Skeletal muscle satellite cell (primary cell): Measurements from ENCODE around the gene ALDH1A2.
"Not testable (repeated sequence)": the region's sequence is repeated elsewhere in the genome, so short reads cannot be mapped to it uniquely, and the experiment has no call there.

Experiments
- H3K27me3 ChIP-seq: 2 replicates; pipeline ENCODE4 v1.7.0; 2013; ENCODE audit warnings: low read length; ENCODE audit not compliant: control insufficient read depth, insufficient read depth
- H3K36me3 ChIP-seq: 2 replicates; pipeline ENCODE4 v1.7.0; 2013; ENCODE audit warnings: mild to moderate bottlenecking, control low read depth, low read length; ENCODE audit not compliant: insufficient read depth
- H3K4me1 ChIP-seq: 2 replicates; pipeline ENCODE4 v1.7.0; 2013; ENCODE audit warnings: low read length; ENCODE audit not compliant: control insufficient read depth, insufficient read depth
- H3K4me2 ChIP-seq: 2 replicates; pipeline ENCODE4 v1.7.0; 2013; ENCODE audit warnings: mild to moderate bottlenecking, low read length
- H3K4me3 ChIP-seq: 2 replicates; pipeline ENCODE4 v1.7.0; 2013; ENCODE audit warnings: low read length
- H3K9ac ChIP-seq: 2 replicates; pipeline ENCODE4 v1.7.0; 2013; ENCODE audit warnings: mild to moderate bottlenecking, low read depth, low read length, moderate library complexity
- H3K9me3 ChIP-seq: replicated peaks from 2 replicates; pipeline ENCODE4 v1.7.0; 2013; ENCODE audit warnings: mild to moderate bottlenecking, control low read depth, low read length

The ALDH1A2 gene

GRCh38 chr15:58052334-58052733, 13.2 kb downstream of the ALDH1A2 start:
- H3K4me3 ChIP-seq: no peak overlapping the region
- no peaks in the 10 kb centered on the region for H3K9me3 ChIP-seq
- no peak overlapping the region for H3K4me2 ChIP-seq
- no peaks in the 10 kb centered on the region for H3K4me1 ChIP-seq
- peaks cover 9% of the 10 kb centered on the region for H3K27me3 ChIP-seq
- no peak overlapping the region for H3K9ac ChIP-seq
- no peaks in the 10 kb centered on the region for H3K36me3 ChIP-seq

DNA sequence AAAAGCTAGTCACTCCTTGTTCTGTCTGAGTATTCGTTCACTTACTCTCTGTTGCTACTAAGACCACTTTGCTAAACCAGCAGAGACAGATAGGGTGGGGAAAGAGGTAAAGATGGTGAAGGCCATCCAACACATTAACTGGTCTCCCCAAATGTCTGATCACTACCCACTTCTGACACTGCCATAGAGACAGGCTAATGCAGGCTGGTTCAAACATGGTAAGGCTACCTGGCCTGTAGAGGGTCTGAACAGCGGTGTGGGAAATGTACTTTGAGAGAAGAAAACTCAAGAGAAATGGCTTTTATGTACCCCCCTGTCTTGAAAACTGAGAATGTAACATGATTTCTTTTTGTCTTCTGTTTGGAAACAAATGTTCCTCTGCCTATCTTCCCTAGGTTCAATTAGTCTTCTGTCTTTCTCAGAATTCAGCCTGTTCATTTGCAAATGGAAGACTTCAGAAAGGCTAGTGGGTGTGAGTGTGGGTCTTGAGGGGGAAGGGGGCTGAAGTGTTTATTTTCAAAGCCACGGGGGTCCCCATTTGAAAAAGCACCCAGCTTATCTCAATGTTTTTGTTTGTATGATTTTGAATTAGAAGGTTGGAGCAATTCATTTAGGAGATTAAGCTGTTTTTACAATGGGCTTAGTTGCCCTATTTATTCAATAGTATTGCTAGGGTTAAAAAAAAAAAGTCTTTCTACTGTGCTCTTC, 15.8 kb downstream of the ALDH1A2 start:
- Histone ChIP-seq H3K9me3 (no peaks in the 10 kb centered on the region), H3K4me2 (no peak overlapping the region), H3K27me3 (peaks cover 10% of the 10 kb centered on the region), H3K4me3 (no peak overlapping the region), H3K4me1 (no peaks in the 10 kb centered on the region), H3K9ac (no peak overlapping the region), H3K36me3 (no peaks in the 10 kb centered on the region)

- peaks cover 10% of the 10 kb centered on the region for H3K27me3 ChIP-seq
- no peaks in the 10 kb centered on the region for H3K4me1 ChIP-seq
- H3K36me3 ChIP-seq: no peaks in the 10 kb centered on the region
- H3K4me2 ChIP-seq: no peak overlapping the region
- no peak overlapping the region for H3K4me3 ChIP-seq
- H3K9me3 ChIP-seq: no peaks in the 10 kb centered on the region
- no peak overlapping the region for H3K9ac ChIP-seq
Observed at GRCh38 chr15:58048261-58048660, 17.2 kb downstream of the ALDH1A2 start.

DNA sequence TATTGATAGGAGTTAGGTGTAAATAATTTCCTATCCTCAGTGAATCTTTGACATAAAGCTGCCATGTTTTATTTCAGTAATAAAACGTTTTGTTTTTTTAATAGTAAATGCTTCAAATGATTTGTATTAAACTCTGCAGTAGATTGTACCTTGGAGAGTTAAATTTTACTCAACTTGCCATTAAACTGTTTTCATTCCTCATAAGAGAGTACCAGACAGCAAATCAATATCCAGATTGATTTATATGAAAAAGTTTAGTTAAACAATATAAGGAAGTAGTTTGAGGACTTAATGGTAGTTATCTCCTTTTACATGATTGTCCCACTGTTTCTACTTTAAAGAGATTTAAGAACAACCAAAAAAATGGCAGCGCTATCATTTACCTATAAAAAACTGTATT, 18.4 kb downstream of the ALDH1A2 start:
- no peaks in the 10 kb centered on the region for H3K9me3 ChIP-seq
- peaks cover 10% of the 10 kb centered on the region for H3K27me3 ChIP-seq

GRCh38 chr15:58046467-58046866, 19.0 kb downstream of the ALDH1A2 start:
- H3K27me3 ChIP-seq: peaks cover 10% of the 10 kb centered on the region
- H3K4me2 ChIP-seq: no peak overlapping the region
- no peaks in the 10 kb centered on the region for H3K36me3 ChIP-seq
- no peaks in the 10 kb centered on the region for H3K9me3 ChIP-seq
- H3K4me3 ChIP-seq: no peak overlapping the region
- H3K4me1 ChIP-seq: peaks cover 9% of the 10 kb centered on the region
- H3K9ac ChIP-seq: no peak overlapping the region

More for the DNA sequence above, 18.4 kb downstream of the ALDH1A2 start:
- H3K4me3 ChIP-seq: no peak overlapping the region
- H3K4me2 ChIP-seq: no peak overlapping the region
- no peak overlapping the region for H3K9ac ChIP-seq
- H3K4me1 ChIP-seq: peaks cover 2% of the 10 kb centered on the region
- H3K36me3 ChIP-seq: no peaks in the 10 kb centered on the region

GRCh38 chr15:58045376-58045775, 20.1 kb downstream of the ALDH1A2 start:
- not testable (repeated sequence) for H3K4me2 ChIP-seq, H3K4me3 ChIP-seq, H3K9ac ChIP-seq, H3K36me3 ChIP-seq, H3K27me3 ChIP-seq, H3K9me3 ChIP-seq, H3K4me1 ChIP-seq

DNA sequence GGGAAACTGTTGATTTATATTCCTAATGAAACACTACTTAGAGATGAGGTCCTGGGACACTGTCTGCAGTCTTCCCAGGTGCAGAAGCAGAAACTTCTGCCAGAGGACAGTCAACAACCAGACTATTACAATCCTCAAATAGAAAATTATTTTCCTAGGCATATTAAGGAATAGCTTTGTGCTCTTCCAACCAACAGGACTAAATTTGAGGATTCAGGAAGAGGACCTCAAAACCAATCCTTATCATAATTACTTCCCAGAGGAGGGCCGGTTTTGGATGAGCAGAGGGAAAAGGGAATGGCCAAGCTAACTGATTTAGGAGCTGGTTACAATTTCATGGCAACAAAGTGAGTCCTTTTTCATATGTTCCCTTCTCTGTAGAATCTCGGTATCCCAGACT, 21.0 kb downstream of the ALDH1A2 start:
- no peak overlapping the region for H3K4me2 ChIP-seq
- no peak overlapping the region for H3K9ac ChIP-seq
- peaks cover 8% of the 10 kb centered on the region for H3K27me3 ChIP-seq
- peaks cover 9% of the 10 kb centered on the region for H3K4me1 ChIP-seq
- no peaks in the 10 kb centered on the region for H3K36me3 ChIP-seq
- no peak overlapping the region for H3K4me3 ChIP-seq
- no peaks in the 10 kb centered on the region for H3K9me3 ChIP-seq

GRCh38 chr15:58043192-58043903, 22.2 kb downstream of the ALDH1A2 start:
- no peaks in the 10 kb centered on the region for H3K36me3 ChIP-seq

DNA sequence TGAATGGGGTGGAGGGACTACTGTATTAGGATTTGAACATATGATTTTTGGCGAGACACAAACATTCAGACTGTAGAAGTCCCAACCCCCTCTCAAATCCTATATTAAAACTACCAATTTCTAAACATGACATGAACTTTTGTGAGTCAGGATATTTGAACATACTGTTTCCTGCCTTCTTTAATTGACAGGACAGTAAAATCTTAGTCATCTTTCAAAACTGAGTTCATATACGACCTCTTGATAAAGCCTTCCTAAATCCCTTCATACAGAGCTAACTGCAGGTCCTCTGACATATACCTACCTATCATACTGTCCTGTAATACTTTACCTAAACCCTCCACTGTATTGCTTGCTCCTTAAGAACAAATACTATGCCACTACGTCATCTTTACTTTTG, 23.5 kb downstream of the ALDH1A2 start:
- no peak overlapping the region for H3K4me2 ChIP-seq
- H3K9me3 ChIP-seq: no peaks in the 10 kb centered on the region
- H3K4me1 ChIP-seq: peaks cover 22% of the 10 kb centered on the region
- H3K36me3 ChIP-seq: no peaks in the 10 kb centered on the region
- peaks cover 4% of the 10 kb centered on the region for H3K27me3 ChIP-seq
- H3K4me3 ChIP-seq: no peak overlapping the region
- no peak overlapping the region for H3K9ac ChIP-seq

More at GRCh38 chr15:58043192-58043903, 22.2 kb downstream of the ALDH1A2 start:
- Histone ChIP-seq H3K27me3 (peaks cover 4% of the 10 kb centered on the region), H3K4me2 (no peak overlapping the region), H3K4me3 (no peak overlapping the region), H3K9ac (no peak overlapping the region), H3K9me3 (no peaks in the 10 kb centered on the region), H3K4me1 (peaks cover 20% of the 10 kb centered on the region)

DNA sequence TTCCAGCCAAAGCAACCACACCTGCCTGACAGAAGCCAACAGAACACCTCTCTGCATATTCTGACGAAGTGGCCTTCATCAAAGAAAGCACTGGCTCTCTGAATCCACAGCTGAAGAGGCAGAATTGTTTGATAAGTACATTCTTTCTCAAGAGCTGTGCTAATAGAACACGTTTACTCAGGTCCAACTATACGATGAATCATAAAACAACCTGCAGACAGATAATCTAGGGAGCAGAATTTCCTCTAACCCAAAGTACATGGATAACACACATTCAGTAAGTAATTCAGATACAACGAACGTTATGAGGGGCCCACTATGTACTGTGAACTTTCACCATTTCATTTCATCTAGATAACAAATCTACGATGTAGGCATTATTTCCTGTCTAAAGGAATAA, 25.4 kb downstream of the ALDH1A2 start:
- Histone ChIP-seq H3K9ac (no peak overlapping the region), H3K36me3 (no peaks in the 10 kb centered on the region), H3K4me2 (no peak overlapping the region), H3K27me3 (no peaks in the 10 kb centered on the region), H3K4me1 (peaks cover 22% of the 10 kb centered on the region), H3K4me3 (no peak overlapping the region), H3K9me3 (no peaks in the 10 kb centered on the region)

DNA sequence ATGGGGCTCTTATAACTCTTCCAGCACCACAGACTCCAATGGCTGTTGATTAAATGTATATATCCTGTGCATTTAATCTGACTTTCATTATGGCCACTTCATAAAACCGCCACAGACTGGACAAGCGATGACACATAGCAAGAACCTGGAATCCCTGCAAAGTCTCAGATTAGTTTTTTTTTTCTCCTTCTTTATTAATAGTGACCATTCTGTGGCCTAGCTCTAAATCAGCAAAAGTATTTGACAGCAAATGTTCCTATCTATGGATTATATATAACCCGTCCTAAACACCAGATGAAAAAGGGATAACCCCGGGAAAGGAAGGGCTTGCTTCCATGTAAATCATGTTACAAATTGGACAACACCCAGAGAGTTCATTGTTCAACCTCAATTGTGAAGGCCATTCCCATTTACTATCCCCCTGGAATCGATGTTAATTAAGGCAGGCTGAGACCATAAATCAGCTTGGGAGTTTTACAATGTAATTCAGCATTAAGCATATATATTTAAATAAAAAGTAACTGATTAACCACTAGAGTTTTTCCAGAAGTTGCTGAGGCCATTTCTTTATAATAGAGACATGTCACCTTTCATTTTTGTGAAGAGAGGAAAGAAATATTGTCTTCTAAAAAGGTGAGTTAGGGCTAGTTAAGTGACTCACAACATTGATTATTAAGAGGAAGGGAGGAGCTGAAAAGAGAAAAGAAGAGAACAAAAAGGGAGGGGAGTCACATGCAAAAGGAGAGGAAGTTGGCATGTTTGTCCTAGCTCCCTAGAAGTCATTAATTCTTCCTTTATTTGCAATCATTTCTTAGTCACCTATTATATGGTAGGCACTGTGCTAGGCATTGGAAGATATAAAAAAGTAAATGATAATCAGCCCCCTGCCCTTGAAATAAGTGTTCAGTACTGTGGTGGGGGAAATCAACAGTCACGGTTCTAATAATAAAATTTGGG, 26.2 kb downstream of the ALDH1A2 start:
- Histone ChIP-seq H3K27me3 (no peaks in the 10 kb centered on the region), H3K4me1 (peaks cover 22% of the 10 kb centered on the region), H3K9ac (no peak overlapping the region), H3K9me3 (no peaks in the 10 kb centered on the region), H3K36me3 (no peaks in the 10 kb centered on the region), H3K4me2 (peak overlapping the region; percentile 3), H3K4me3 (no peak overlapping the region)
